Mesenchymal stem cell (in vitro differentiated cells and primary cell): ENCODE measurements around the gene OR4K1. TPM values are rescaled to one million over a fixed set of nuclear protein-coding genes. Genes with fewer than 3 reads are reported as not detected.

ENCODE experiments used
- DNase-seq: peaks from one replicate; pipeline ENCODE4 v3.0.0-alpha.2; 2013
- H2AFZ ChIP-seq: one replicate; pipeline ENCODE4 v1.6.1; 2013; ENCODE audit warnings: low read depth, mild to moderate bottlenecking, control low read depth, inconsistent platforms, low read length, moderate library complexity
- H2AK5ac ChIP-seq: 2 replicates; pipeline ENCODE4 v1.6.1; 2013; ENCODE audit warnings: low read length, moderate library complexity, mild to moderate bottlenecking, inconsistent platforms; ENCODE audit not compliant: severe bottlenecking
- H2BK120ac ChIP-seq: one replicate; pipeline ENCODE4 v1.6.1; 2013; ENCODE audit warnings: low read depth, mild to moderate bottlenecking, inconsistent platforms, low read length, moderate library complexity
- H2BK12ac ChIP-seq, 2 experiments: one replicate each; pipeline ENCODE4 v1.6.1; 2013; ENCODE audit warnings: inconsistent platforms in 2 of 2, low read length in 2 of 2, mild to moderate bottlenecking in 2 of 2, moderate library complexity in 2 of 2, control low read depth in 1 of 2
- H2BK15ac ChIP-seq: one replicate; pipeline ENCODE4 v1.6.1; 2013; ENCODE audit warnings: mild to moderate bottlenecking, low read depth, inconsistent platforms; ENCODE audit not compliant: poor library complexity, severe bottlenecking
- H2BK5ac ChIP-seq: 2 replicates; pipeline ENCODE4 v1.6.1; 2013; ENCODE audit warnings: low read depth, mild to moderate bottlenecking, low read length, control low read depth, inconsistent platforms; ENCODE audit not compliant: poor library complexity, severe bottlenecking
- H3K14ac ChIP-seq, 2 experiments: one replicate each; pipeline ENCODE4 v1.6.1; 2013; ENCODE audit warnings: inconsistent platforms in 2 of 2, low read length in 2 of 2, control low read depth in 1 of 2, mild to moderate bottlenecking in 1 of 2, moderate library complexity in 1 of 2
- H3K18ac ChIP-seq, 2 experiments: one replicate each; pipeline ENCODE4 v1.6.1; 2013; ENCODE audit warnings: inconsistent platforms in 2 of 2, low read length in 2 of 2, control low read depth in 1 of 2, low read depth in 1 of 2, mild to moderate bottlenecking in 1 of 2
- H3K23ac ChIP-seq, 2 experiments: one replicate each; pipeline ENCODE4 v1.6.1; 2013; ENCODE audit warnings: inconsistent platforms in 2 of 2, low read length in 2 of 2, mild to moderate bottlenecking in 2 of 2, moderate library complexity in 2 of 2, control low read depth in 1 of 2
- H3K27ac ChIP-seq: 2 replicates; pipeline ENCODE4 v1.5.1; 2013; ENCODE audit warnings: mild to moderate bottlenecking, moderate library complexity, low read length, control low read depth, inconsistent platforms; ENCODE audit not compliant: poor library complexity, severe bottlenecking
- H3K27me3 ChIP-seq, 2 experiments: 2 replicates each; pipeline versions ENCODE4 v1.6.1 to v1.7.0; 2013; ENCODE audit warnings: low read length in 2 of 2, mild to moderate bottlenecking in 2 of 2, moderate library complexity in 2 of 2, control low read depth in 1 of 2, inconsistent platforms in 1 of 2; ENCODE audit not compliant: control insufficient read depth in 1 of 2, insufficient read depth in 1 of 2
- H3K36me3 ChIP-seq, 2 experiments: 2 replicates each; pipeline versions ENCODE4 v1.6.1 to v1.7.0; 2013; ENCODE audit warnings: low read length in 2 of 2, control low read depth in 1 of 2, inconsistent platforms in 1 of 2, low read depth in 1 of 2, mild to moderate bottlenecking in 1 of 2; ENCODE audit not compliant: insufficient read depth in 2 of 2, control insufficient read depth in 1 of 2
- H3K4ac ChIP-seq, 2 experiments: one replicate each; pipeline ENCODE4 v1.6.1; 2013; ENCODE audit warnings: inconsistent platforms in 2 of 2, low read length in 2 of 2, mild to moderate bottlenecking in 2 of 2, moderate library complexity in 2 of 2, control low read depth in 1 of 2, low read depth in 1 of 2
- H3K4me1 ChIP-seq: 2 replicates; pipeline ENCODE4 v1.6.1; 2013; ENCODE audit warnings: low read depth, low read length, control low read depth; ENCODE audit not compliant: control insufficient read depth, insufficient read depth
- H3K4me2 ChIP-seq: 2 replicates; pipeline ENCODE4 v1.6.1; 2013; ENCODE audit warnings: low read length, mild to moderate bottlenecking, inconsistent platforms; ENCODE audit not compliant: poor library complexity, severe bottlenecking
- H3K4me3 ChIP-seq, 2 experiments: 2 replicates each; pipeline versions ENCODE4 v1.5.1 to v1.7.0; 2013; ENCODE audit warnings: low read length in 2 of 2, mild to moderate bottlenecking in 2 of 2, control low read depth in 1 of 2, low read depth in 1 of 2; ENCODE audit not compliant: insufficient read depth in 1 of 2
- H3K79me1 ChIP-seq: replicated peaks from 2 replicates; pipeline ENCODE4 v1.6.1; 2013; ENCODE audit warnings: mild to moderate bottlenecking, control low read depth, low read length, inconsistent platforms; ENCODE audit not compliant: poor library complexity, severe bottlenecking
- H3K9ac ChIP-seq: 2 replicates; pipeline ENCODE4 v1.7.0; 2013; ENCODE audit warnings: mild to moderate bottlenecking, low read length, moderate library complexity
- H3K9me3 ChIP-seq: 2 replicates; pipeline ENCODE4 v1.7.0; 2013; ENCODE audit warnings: mild to moderate bottlenecking, low read length; ENCODE audit not compliant: control insufficient read depth
- H4K8ac ChIP-seq: one replicate; pipeline ENCODE4 v1.6.1; 2013; ENCODE audit warnings: inconsistent platforms, mild to moderate bottlenecking, low read length, moderate library complexity
- H4K91ac ChIP-seq: one replicate; pipeline ENCODE4 v1.6.1; 2013; ENCODE audit warnings: mild to moderate bottlenecking, low read length, inconsistent platforms
- WGBS: methylation state at CpG from one replicate; pipeline ENCODE4 v1.1.7; 2013; ENCODE audit warnings: mixed read lengths; 5-methylcytosine and 5-hydroxymethylcytosine counted together
- polyA plus RNA-seq, 2 experiments: library from polyadenylated mRNA; stranded (reverse); fragments of 200-250 nt; gene quantifications; one replicate each; pipeline ENCODE4 v1.2.3, GENCODE V29; 2013

Gene OR4K1
- not detected for polyA plus RNA-seq (2013, experiment 1 of 2)
- polyA plus RNA-seq (2013, experiment 2 of 2), result not detected

DNA sequence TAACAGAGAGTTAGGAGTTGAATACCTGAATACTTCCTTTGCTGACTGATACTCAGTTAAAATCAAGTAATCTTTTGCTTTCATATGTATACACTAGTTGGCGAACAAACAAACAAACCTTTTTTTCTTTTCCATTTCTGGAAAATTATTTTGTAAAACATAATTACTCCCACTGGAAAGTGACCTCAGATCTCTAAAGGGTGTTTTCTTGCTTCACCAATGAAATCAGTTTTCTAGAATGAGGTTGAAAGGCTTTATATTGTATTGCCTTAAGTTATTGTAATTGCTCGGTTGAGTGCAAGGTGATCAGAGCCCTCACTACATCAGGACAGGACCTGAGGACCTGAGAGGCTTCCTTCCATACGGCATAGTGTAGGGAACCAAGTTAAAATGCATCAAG is at the start of gene OR4K1:
OR4K1 (plus strand) TSS at position 301 of the 400 bp plus-strand sequence. CDS start 4,750 bp downstream, outside the sequence.
- Histone ChIP-seq H2BK120ac (no peak within 1 kb of the TSS), H3K9ac (no peak within 1 kb of the TSS), H3K23ac (no peak within 1 kb of the TSS), H2AFZ (no peak within 1 kb of the TSS), H3K4ac (no peak within 1 kb of the TSS), H2AK5ac (no peak within 1 kb of the TSS), H3K14ac (no peak within 1 kb of the TSS), H3K4me2 (no peak within 1 kb of the TSS), H3K4me1 (no peaks in the 10 kb centered on the region), H2BK5ac (no peak within 1 kb of the TSS), H4K8ac (no peak within 1 kb of the TSS), H3K36me3 (no peaks in the 10 kb centered on the region), H4K91ac (no peak within 1 kb of the TSS), H2BK12ac (no peak within 1 kb of the TSS), H3K27me3 (no peaks in the 10 kb centered on the region), H2BK15ac (no peak within 1 kb of the TSS), H3K4me3 (no peak within 1 kb of the TSS), H3K27ac (no peak within 1 kb of the TSS), H3K18ac (no peak within 1 kb of the TSS), H3K9me3 (peaks cover 5% of the 10 kb centered on the region), H3K79me1 (no peaks in the 10 kb centered on the region)
- DNase-seq, result no peak
- 68% methylated on average over 2 of the region's 3 CpGs for WGBS

- H2AFZ ChIP-seq, result no peak overlapping the region
- no peak overlapping the region for H2BK15ac ChIP-seq
- no peak overlapping the region for H3K23ac ChIP-seq
- no peak for DNase-seq
- no peak overlapping the region for H3K4me2 ChIP-seq
- H2BK12ac ChIP-seq, result no peak overlapping the region
- H3K79me1 ChIP-seq, result no peaks in the 10 kb centered on the region
- H3K4me3 ChIP-seq, result no peak overlapping the region
- no peak overlapping the region for H2BK5ac ChIP-seq
- H2BK120ac ChIP-seq, result no peak overlapping the region
- H4K8ac ChIP-seq, result no peak overlapping the region
- no peak overlapping the region for H3K4ac ChIP-seq
- H3K36me3 ChIP-seq, result no peaks in the 10 kb centered on the region
- H3K18ac ChIP-seq, result no peak overlapping the region
- no peak overlapping the region for H2AK5ac ChIP-seq
- no peaks in the 10 kb centered on the region for H3K4me1 ChIP-seq
- no peak overlapping the region for H3K27ac ChIP-seq
- no peak overlapping the region for H4K91ac ChIP-seq
- H3K27me3 ChIP-seq, result no peaks in the 10 kb centered on the region
- no peak overlapping the region for H3K14ac ChIP-seq
- H3K9ac ChIP-seq, result no peak overlapping the region
- peaks cover 56% of the 10 kb centered on the region for H3K9me3 ChIP-seq
- 10% methylated on average over 2 of the region's 2 CpGs for WGBS
These were observed 35.4 kb upstream of the OR4K1 start for GRCh38 chr14:19895282-19895681.

GRCh38 chr14:19900999-19901398 is 29.7 kb upstream of the OR4K1 start:
- Histone ChIP-seq H3K4me3 (no peak overlapping the region), H2BK5ac (no peak overlapping the region), H3K36me3 (no peaks in the 10 kb centered on the region), H2BK15ac (no peak overlapping the region), H2AK5ac (no peak overlapping the region), H4K91ac (no peak overlapping the region), H4K8ac (no peak overlapping the region), H3K79me1 (no peaks in the 10 kb centered on the region), H3K9me3 (peaks cover 26% of the 10 kb centered on the region), H3K9ac (no peak overlapping the region), H2BK120ac (no peak overlapping the region), H3K14ac (no peak overlapping the region), H3K4me2 (no peak overlapping the region), H3K27ac (no peak overlapping the region), H3K27me3 (no peaks in the 10 kb centered on the region), H2BK12ac (no peak overlapping the region), H3K4ac (no peak overlapping the region), H3K23ac (no peak overlapping the region), H2AFZ (no peak overlapping the region), H3K4me1 (no peaks in the 10 kb centered on the region), H3K18ac (no peak overlapping the region)
- WGBS, result 70% methylated on average over 3 of the region's 3 CpGs
- no peak for DNase-seq

- WGBS, result 66% methylated on average over 2 of the region's 4 CpGs
- Histone ChIP-seq H2AFZ (no peak overlapping the region), H2BK15ac (no peak overlapping the region), H3K27ac (no peak overlapping the region), H3K4me1 (no peaks in the 10 kb centered on the region), H3K36me3 (no peaks in the 10 kb centered on the region), H2BK120ac (no peak overlapping the region), H4K91ac (no peak overlapping the region), H4K8ac (no peak overlapping the region), H3K4me2 (no peak overlapping the region), H3K79me1 (no peaks in the 10 kb centered on the region), H3K9ac (no peak overlapping the region), H3K14ac (no peak overlapping the region), H3K9me3 (peaks cover 14% of the 10 kb centered on the region), H2BK12ac (no peak overlapping the region), H3K18ac (no peak overlapping the region), H3K27me3 (no peaks in the 10 kb centered on the region), H3K4ac (no peak overlapping the region), H2BK5ac (no peak overlapping the region), H3K23ac (no peak overlapping the region), H2AK5ac (no peak overlapping the region), H3K4me3 (no peak overlapping the region)
- no peak for DNase-seq
These were observed 28.3 kb upstream of the OR4K1 start for GRCh38 chr14:19902409-19902808.
